ENCODE data around the gene RPL10A. TPM values are rescaled to one million over a fixed set of nuclear protein-coding genes. Genes with fewer than 3 reads are reported as not detected.

The RPL10A gene
- total and polyA plus RNA-seq, 2 of the 13 experiments (the other 11 are each of a cell fraction or from before 2014, with no cell fraction given) = 1,854 to 2,726 TPM

DNA sequence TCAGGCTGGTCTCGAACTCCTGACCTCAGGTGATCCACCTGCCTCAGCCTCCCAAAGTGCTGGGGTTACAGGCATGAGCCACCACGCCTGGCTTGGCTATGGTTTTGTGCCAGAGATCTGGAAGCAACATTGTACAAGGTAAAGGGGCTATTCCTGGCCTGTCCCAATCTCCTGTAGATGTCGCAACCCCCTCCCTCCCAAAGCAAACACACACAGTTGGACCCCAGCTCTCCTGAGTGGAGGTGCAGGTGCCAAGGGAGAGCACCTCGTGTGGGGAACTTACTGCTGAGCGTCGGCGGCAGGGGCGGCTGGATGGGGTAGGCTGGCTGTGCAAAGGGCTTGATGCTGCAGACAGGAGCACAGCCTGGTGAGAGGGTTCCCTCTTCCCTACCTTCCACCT, 8.8 kb downstream of the RPL10A start (continued):
- TF ChIP-seq, protein P1, sequence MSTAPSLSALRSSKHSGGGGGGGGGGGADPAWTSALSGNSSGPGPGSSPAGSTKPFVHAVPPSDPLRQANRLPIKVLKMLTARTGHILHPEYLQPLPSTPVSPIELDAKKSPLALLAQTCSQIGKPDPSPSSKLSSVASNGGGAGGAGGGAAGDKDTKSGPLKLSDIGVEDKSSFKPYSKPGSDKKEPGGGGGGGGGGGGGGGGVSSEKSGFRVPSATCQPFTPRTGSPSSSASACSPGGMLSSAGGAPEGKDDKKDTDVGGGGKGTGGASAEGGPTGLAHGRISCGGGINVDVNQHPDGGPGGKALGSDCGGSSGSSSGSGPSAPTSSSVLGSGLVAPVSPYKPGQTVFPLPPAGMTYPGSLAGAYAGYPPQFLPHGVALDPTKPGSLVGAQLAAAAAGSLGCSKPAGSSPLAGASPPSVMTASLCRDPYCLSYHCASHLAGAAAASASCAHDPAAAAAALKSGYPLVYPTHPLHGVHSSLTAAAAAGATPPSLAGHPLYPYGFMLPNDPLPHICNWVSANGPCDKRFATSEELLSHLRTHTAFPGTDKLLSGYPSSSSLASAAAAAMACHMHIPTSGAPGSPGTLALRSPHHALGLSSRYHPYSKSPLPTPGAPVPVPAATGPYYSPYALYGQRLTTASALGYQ (CRISPR knock-in tag; IDR thresholded peaks at IDR 0.05) = no peak
- TF ChIP-seq ZSCAN5A (CRISPR knock-in tag; IDR thresholded peaks at IDR 0.05; ENCODE audit: borderline replicate concordance) (no peak), ELF3 (CRISPR knock-in tag; IDR thresholded peaks at IDR 0.05) (no peak), ARID4A (CRISPR knock-in tag; IDR thresholded peaks at IDR 0.05; ENCODE audit: borderline replicate concordance) (no peak), MLX (CRISPR knock-in tag; IDR thresholded peaks at IDR 0.05) (no peak), ZFP36L1 (CRISPR knock-in tag; IDR thresholded peaks at IDR 0.05) (no peak), AGO2 (optimal IDR thresholded peaks at IDR 0.05; ENCODE audit: low read depth, low read length) (peak; percentile 48), ZNF580 (CRISPR knock-in tag; IDR thresholded peaks at IDR 0.05; ENCODE audit: borderline replicate concordance, low read depth) (no peak), ZNF839 (CRISPR knock-in tag; IDR thresholded peaks at IDR 0.05; ENCODE audit: borderline replicate concordance) (no peak), TGIF2 (CRISPR knock-in tag; IDR thresholded peaks at IDR 0.05) (no peak), SATB2 (CRISPR knock-in tag; IDR thresholded peaks at IDR 0.05) (no peak), ZNF430 (CRISPR knock-in tag; IDR thresholded peaks at IDR 0.05) (no peak), HIVEP1 (CRISPR knock-in tag; IDR thresholded peaks at IDR 0.05) (no peak), KLF12 (CRISPR knock-in tag; IDR thresholded peaks at IDR 0.05; ENCODE audit: borderline replicate concordance) (no peak), CEBPG (CRISPR knock-in tag; IDR thresholded peaks at IDR 0.05) (peak; percentile 78), DNMT1 (CRISPR knock-in tag; IDR thresholded peaks at IDR 0.05) (no peak), SAFB2 (CRISPR knock-in tag; IDR thresholded peaks at IDR 0.05; ENCODE audit: borderline replicate concordance, low read depth) (no peak), ZSCAN9 (CRISPR knock-in tag; IDR thresholded peaks at IDR 0.05; ENCODE audit: borderline replicate concordance) (no peak), ZNF562 (CRISPR knock-in tag; IDR thresholded peaks at IDR 0.05; ENCODE audit: borderline replicate concordance) (no peak), ZNF672 (CRISPR knock-in tag; IDR thresholded peaks at IDR 0.05) (peak; percentile 22; the same call in 1 of the 2 replicates)
- TF ChIP-seq, protein P2, sequence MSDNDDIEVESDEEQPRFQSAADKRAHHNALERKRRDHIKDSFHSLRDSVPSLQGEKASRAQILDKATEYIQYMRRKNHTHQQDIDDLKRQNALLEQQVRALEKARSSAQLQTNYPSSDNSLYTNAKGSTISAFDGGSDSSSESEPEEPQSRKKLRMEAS (IDR thresholded peaks at IDR 0.05) = peak; percentile 39; the same call in 1 of the 2 replicates
- TF ChIP-seq, protein P3, sequence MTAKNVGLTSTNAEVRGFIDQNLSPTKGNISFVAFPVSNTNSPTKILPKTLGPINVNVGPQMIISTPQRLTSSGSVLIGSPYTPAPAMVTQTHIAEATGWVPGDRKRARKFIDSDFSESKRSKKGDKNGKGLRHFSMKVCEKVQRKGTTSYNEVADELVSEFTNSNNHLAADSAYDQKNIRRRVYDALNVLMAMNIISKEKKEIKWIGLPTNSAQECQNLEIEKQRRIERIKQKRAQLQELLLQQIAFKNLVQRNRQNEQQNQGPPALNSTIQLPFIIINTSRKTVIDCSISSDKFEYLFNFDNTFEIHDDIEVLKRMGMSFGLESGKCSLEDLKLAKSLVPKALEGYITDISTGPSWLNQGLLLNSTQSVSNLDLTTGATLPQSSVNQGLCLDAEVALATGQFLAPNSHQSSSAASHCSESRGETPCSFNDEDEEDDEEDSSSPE (CRISPR knock-in tag; IDR thresholded peaks at IDR 0.05) = no peak
